Activated CD4-positive, alpha-beta T cell treated with anti-CD3 and anti-CD28 coated beads, Interleukin-2, amount 50 U/mL, for 16 hours (primary cell): ENCODE measurements around the gene CD81.

Experiments used
- DNase-seq: peaks from one replicate; pipeline ENCODE4 v3.0.0-alpha.2; 2020

CD81 gene

GRCh38 chr11:2423157-2424025, 46.3 kb downstream of the CD81 start:
- DNase-seq, result no peak

- DNase-seq, result no peak
Measured at GRCh38 chr11:2424811-2425495, 47.8 kb downstream of the CD81 start.

GRCh38 chr11:2425506-2425905, 48.4 kb downstream of the CD81 start:
- no peak for DNase-seq

GRCh38 chr11:2426221-2426620, 49.1 kb downstream of the CD81 start:
- DNase-seq, result no peak

GRCh38 chr11:2426826-2427521, 49.9 kb downstream of the CD81 start:
- no peak for DNase-seq

- no peak for DNase-seq
Measured at GRCh38 chr11:2427721-2428321, 50.7 kb downstream of the CD81 start.

GRCh38 chr11:2428322-2428795, 51.2 kb downstream of the CD81 start:
- peak; percentile 71 for DNase-seq

- DNase-seq, result no peak
Measured at GRCh38 chr11:2431395-2431794, 54.3 kb downstream of the CD81 start.

GRCh38 chr11:2432171-2432621, 55.1 kb downstream of the CD81 start:
- DNase-seq, result no peak

GRCh38 chr11:2432628-2433071, 55.5 kb downstream of the CD81 start:
- DNase-seq, result no peak

- DNase-seq, result no peak
Measured at GRCh38 chr11:2433106-2433925, 56.2 kb downstream of the CD81 start.

GRCh38 chr11:2434008-2434407, 56.9 kb downstream of the CD81 start:
- no peak for DNase-seq

GRCh38 chr11:2434506-2435255, 57.6 kb downstream of the CD81 start:
- no peak for DNase-seq

GRCh38 chr11:2435288-2436012, 58.3 kb downstream of the CD81 start:
- DNase-seq, result no peak

- DNase-seq, result no peak
Measured at GRCh38 chr11:2436013-2436520, 59.0 kb downstream of the CD81 start.

GRCh38 chr11:2436521-2437031, 59.5 kb downstream of the CD81 start:
- DNase-seq, result no peak

GRCh38 chr11:2437516-2437915, 60.4 kb downstream of the CD81 start:
- no peak for DNase-seq

GRCh38 chr11:2439820-2440219, 62.7 kb downstream of the CD81 start:
- no peak for DNase-seq

GRCh38 chr11:2440646-2441045, 63.5 kb downstream of the CD81 start:
- no peak for DNase-seq

- no peak for DNase-seq
Measured at GRCh38 chr11:2441171-2441570, 64.1 kb downstream of the CD81 start.
